Endometrial microvascular endothelial cells (primary cell): ENCODE results near the gene UQCRHL. TPM values are rescaled to one million over a fixed set of nuclear protein-coding genes. Genes with fewer than 3 reads are reported as not detected.

Source experiments
- in situ Hi-C: cut with HindIII; loops from 2 replicates; pipeline ENCODE4 v1.10.0; 2017; ENCODE audit warnings: low sequenced_read_pairs, low pct_unique_long_range_greater_than_20kb; ENCODE audit errors: inconsistent ontology term
- total RNA-seq: library from RNA; depleted of rRNA; stranded (reverse); fragments of >200 nt; gene quantifications from one replicate; pipeline ENCODE4 v1.2.3, GENCODE V29; 2015; ENCODE audit errors: inconsistent ontology term

Gene UQCRHL
- total RNA-seq, 1 donor from 2014 or later: 2.5 TPM

DNA sequence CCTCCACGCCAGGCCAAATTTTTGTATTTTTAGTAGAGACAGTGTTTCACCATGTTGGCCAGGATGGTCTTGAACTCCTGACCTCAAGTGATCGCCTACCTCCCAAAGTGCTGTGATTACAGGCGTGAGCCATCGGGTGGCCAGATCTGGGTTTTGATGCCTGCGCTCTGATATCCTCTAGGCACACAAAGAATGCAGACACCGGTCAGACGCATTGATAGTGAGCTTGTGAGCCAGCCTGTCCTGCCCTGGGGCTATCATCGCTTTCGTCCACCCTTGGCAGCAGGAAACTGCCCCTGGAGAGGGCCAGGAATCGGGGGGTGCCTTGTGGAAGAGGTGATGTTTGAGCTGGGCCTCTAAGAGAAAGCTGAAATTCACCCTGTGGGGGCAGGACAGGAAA, 44.9 kb downstream of the UQCRHL start:
- in situ Hi-C loops: no loop called here

GRCh38 chr1:15761366-15762128, 45.9 kb downstream of the UQCRHL start:
- in situ Hi-C loops: no loop called here

GRCh38 chr1:15760520-15761211, 46.8 kb downstream of the UQCRHL start:
- in situ Hi-C loops: no loop called here

DNA sequence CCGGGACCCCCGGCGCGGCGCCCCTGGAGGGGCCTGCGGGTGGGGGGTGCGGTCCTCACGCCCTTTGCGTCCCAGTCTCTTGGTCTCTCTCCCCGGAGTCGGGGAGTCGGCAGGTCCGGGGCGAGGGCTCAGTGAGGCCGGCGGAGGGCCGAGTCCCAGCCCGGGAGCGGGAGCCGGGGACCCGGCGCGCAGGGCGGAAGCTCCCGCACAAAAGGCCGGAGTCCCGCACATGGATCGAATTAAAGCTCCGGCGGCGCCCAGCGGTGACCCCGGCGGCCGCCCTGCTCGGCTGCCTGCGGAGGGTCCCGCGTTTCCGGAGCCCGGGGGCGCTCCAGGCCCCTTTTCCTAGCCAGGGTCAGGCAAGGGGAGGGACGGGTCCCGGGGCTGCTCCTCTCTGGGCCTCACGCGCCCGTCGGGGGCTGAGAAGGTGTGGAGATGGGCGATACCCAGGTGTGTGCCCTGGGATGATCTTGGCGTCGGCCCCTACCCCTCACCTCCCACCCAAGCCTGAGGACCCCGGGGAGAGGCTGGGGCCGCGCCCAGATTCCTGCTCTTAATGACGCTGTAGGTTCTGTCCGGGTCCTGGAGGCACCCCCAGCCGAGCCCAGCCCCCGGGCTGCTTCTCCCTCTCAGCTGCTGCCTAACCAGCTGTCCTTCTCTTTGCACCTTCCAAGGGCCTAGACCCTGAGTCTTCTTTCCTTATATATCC, 48.3 kb downstream of the UQCRHL start:
- in situ Hi-C loops: no loop called here

DNA sequence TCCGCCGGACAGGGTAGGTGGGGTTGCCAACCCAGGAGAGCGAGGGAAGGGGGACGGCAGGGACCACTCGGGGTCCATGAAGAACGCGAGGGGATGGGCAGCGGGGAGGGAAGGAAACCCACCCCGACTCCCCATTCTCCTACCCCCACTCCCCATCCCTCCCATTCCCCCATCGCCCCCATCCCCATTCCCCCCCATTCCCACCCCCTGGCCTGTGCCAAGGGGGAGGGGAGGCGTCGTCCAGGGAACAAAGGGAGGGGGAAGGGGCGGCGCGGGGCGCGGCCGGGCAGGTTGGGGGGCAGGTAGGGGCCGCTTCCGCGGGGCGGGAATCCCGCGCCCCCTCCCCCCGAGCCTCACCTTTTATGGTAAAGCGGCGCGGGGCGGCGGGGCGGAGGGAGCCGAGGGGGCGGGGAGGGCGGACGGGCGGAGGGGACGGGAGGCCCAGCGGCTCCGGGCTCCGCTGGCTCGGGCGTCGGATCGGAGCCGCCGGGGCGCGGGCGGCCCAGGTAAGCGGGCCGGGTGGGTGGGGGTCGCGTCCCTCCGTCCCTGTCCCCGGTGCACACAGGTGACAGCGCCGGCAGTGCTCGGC, 49.0 kb downstream of the UQCRHL start, which contains the start of gene FBLIM1:
Gene FBLIM1 (plus strand): TSS at position 453 of the 589 bp plus-strand sequence. CDS start 6,189 bp downstream, outside the sequence.
- in situ Hi-C loops: no loop called here

GRCh38 chr1:15757575-15758342, 49.7 kb downstream of the UQCRHL start:
- in situ Hi-C loops: no loop called here

Other genes starting within 250 kb of the UQCRHL start
- 2.6 TPM for gene AGMAT, start 222.6 kb downstream of the UQCRHL start, total RNA-seq
- gene DDI2, start 190.2 kb downstream of the UQCRHL start, total RNA-seq: 5.8 TPM
- gene PLEKHM2, start 123.3 kb downstream of the UQCRHL start, total RNA-seq: 42.1 TPM
- gene SLC25A34, start 71.4 kb downstream of the UQCRHL start, total RNA-seq: 0.09 TPM
- gene TMEM82, start 65.2 kb downstream of the UQCRHL start, total RNA-seq: not detected
- gene FBLIM1, start 48.9 kb downstream of the UQCRHL start, total RNA-seq: 268 TPM
- 16.5 TPM for gene SPEN, start 40.1 kb upstream of the UQCRHL start, total RNA-seq
- 26.5 TPM for gene ZBTB17, start 168.5 kb upstream of the UQCRHL start, total RNA-seq
- gene SRARP, start 196.6 kb upstream of the UQCRHL start, total RNA-seq: not detected
- not detected for gene HSPB7, start 210.4 kb upstream of the UQCRHL start, total RNA-seq
- gene CLCNKA, start 214.4 kb upstream of the UQCRHL start, total RNA-seq: not detected
- 0.93 TPM for gene CLCNKB, start 236.1 kb upstream of the UQCRHL start, total RNA-seq